ENCODE results near the gene NABP1. TPM values are rescaled to one million over a fixed set of nuclear protein-coding genes. Genes with fewer than 3 reads are reported as not detected.

Gene NABP1
- total RNA-seq, 1 experiment from 2014 or later: 3.2 TPM

DNA sequence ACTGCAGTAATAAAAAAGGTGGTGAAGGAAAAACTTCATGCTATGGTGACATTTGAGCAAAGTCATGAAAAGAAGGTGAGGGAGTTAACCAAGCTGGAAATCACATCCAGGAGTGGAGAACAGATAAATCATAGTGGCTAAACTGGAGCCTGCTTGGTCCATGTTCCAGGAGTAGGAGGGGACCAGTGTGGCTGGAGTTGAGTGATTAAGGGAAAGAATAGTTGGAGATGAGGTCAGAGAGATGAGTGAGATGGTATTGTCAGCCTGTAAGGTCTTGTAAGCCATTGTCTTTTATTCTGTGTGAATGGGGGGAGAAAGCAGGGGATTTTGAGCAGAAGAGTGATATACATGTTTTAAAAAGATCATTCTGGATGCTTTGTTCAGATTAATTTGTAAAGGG, 52.3 kb downstream of the NABP1 start:
- Histone ChIP-seq H2AK5ac (ENCODE audit: insufficient read length, low read length) (no peak overlapping the region), H3K23ac (ENCODE audit: insufficient read length, low read depth, low read length) (no peak overlapping the region), H3K4me1 (ENCODE audit: insufficient read depth, low read length) (no peaks in the 10 kb centered on the region), H4K8ac (replicated peaks; ENCODE audit: insufficient read length, low read depth, low read length) (no peak overlapping the region), H3K9me3 (ENCODE audit: control insufficient read depth, low read depth, low read length) (no peaks in the 10 kb centered on the region), H3K27ac (ENCODE audit: insufficient read length, low read depth, low read length) (no peak overlapping the region), H2BK15ac (ENCODE audit: low read depth, low read length) (no peak overlapping the region), H3K27me3 (ENCODE audit: insufficient read depth, low read length) (no peaks in the 10 kb centered on the region), H3T11ph (ENCODE audit: low read length) (no peak overlapping the region), H2BK20ac (ENCODE audit: low read depth, low read length, poor library complexity, severe bottlenecking) (no peak overlapping the region), H3K23me2 (ENCODE audit: insufficient read length, low read depth, low read length, poor library complexity, severe bottlenecking) (no peaks in the 10 kb centered on the region), H4K5ac (ENCODE audit: insufficient read length, low read depth, low read length) (no peak overlapping the region), H2BK12ac (ENCODE audit: insufficient read length, low read depth, low read length) (no peak overlapping the region), H3K79me1 (ENCODE audit: insufficient read depth, low read depth, low read length, poor library complexity, severe bottlenecking) (no peaks in the 10 kb centered on the region), H3K18ac (ENCODE audit: insufficient read length, low read depth, low read length) (no peak overlapping the region), H3K4ac (ENCODE audit: low read depth, low read length) (no peak overlapping the region), H2BK120ac (ENCODE audit: low read depth, low read length, poor library complexity, severe bottlenecking) (no peak overlapping the region), H3K9ac (ENCODE audit: extremely low read depth, insufficient read length, low read length) (no peak overlapping the region), H3K14ac (ENCODE audit: insufficient read depth, low read length) (no peak overlapping the region), H2BK5ac (ENCODE audit: insufficient read length, low read length) (no peak overlapping the region), H4K91ac (ENCODE audit: insufficient read length, low read depth, low read length) (no peak overlapping the region), H4K20me1 (ENCODE audit: control insufficient read depth, insufficient read depth, insufficient read length) (no peaks in the 10 kb centered on the region), H3K4me2 (ENCODE audit: insufficient read depth, insufficient read length, low read length) (no peak overlapping the region), H3K56ac (ENCODE audit: insufficient read length, low read depth, low read length) (no peak overlapping the region), H3K79me2 (ENCODE audit: insufficient read depth, low read length) (no peaks in the 10 kb centered on the region), H2AFZ (ENCODE audit: low read length) (no peak overlapping the region)
- Mint-ChIP-seq H3K9me3 (no peaks in the 10 kb centered on the region), H3K27me3 (ENCODE audit: low read depth) (no peaks in the 10 kb centered on the region), H3K36me3 (ENCODE audit: insufficient read depth in 1 of 3, low read depth in 3 of 3) (no peaks in the 10 kb centered on the region), H3K4me3 (no peak overlapping the region), H3K27ac (no peak overlapping the region), H3K4me1 (no peaks in the 10 kb centered on the region)
- no peak for DNase-seq
- TF ChIP-seq, protein P1, sequence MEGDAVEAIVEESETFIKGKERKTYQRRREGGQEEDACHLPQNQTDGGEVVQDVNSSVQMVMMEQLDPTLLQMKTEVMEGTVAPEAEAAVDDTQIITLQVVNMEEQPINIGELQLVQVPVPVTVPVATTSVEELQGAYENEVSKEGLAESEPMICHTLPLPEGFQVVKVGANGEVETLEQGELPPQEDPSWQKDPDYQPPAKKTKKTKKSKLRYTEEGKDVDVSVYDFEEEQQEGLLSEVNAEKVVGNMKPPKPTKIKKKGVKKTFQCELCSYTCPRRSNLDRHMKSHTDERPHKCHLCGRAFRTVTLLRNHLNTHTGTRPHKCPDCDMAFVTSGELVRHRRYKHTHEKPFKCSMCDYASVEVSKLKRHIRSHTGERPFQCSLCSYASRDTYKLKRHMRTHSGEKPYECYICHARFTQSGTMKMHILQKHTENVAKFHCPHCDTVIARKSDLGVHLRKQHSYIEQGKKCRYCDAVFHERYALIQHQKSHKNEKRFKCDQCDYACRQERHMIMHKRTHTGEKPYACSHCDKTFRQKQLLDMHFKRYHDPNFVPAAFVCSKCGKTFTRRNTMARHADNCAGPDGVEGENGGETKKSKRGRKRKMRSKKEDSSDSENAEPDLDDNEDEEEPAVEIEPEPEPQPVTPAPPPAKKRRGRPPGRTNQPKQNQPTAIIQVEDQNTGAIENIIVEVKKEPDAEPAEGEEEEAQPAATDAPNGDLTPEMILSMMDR (conservative IDR thresholded peaks at IDR 0.05): no peak

Other genes starting within 250 kb of the NABP1 start
- not detected in 2 replicates for gene CAVIN2, start 169.0 kb downstream of the NABP1 start, total RNA-seq (2021)

All from H9 (cell line).